CD14-positive monocyte (primary cell): ENCODE results near the gene SLC44A4. TPM values are rescaled to one million over a fixed set of nuclear protein-coding genes. Genes with fewer than 3 reads are reported as not detected.

Experiments used
- DNase-seq, 3 donors: peaks; one replicate each; pipeline ENCODE4 v3.0.0-alpha.2; 2011 to 2022
- H2AFZ ChIP-seq: 2 replicates; pipeline ENCODE4 v1.6.0; 2012; ENCODE audit warnings: mild to moderate bottlenecking, low read depth, low read length, inconsistent platforms; ENCODE audit not compliant: insufficient read depth, poor library complexity, severe bottlenecking
- H3K27ac ChIP-seq, 2 donors: 1 replicate in 1 of 2; 2 replicates in 1 of 2; pipeline ENCODE4 v1.5.1; 2012 to 2013; ENCODE audit warnings: low read length in 2 of 2, control low read depth in 1 of 2, inconsistent platforms in 1 of 2, low read depth in 1 of 2, mild to moderate bottlenecking in 1 of 2
- H3K27me3 ChIP-seq, 2 donors: one replicate each; pipeline versions ENCODE4 v1.6.0 to v1.6.1; 2011 to 2013; ENCODE audit warnings: low read length in 2 of 2; ENCODE audit not compliant: control insufficient read depth in 2 of 2, insufficient read depth in 2 of 2
- H3K36me3 ChIP-seq, 2 donors: replicated peaks in 1 of 2; 1 replicate in 1 of 2; 2 replicates in 1 of 2; pipeline versions ENCODE4 v1.5.1 to v1.6.1; 2012 to 2013; ENCODE audit warnings: low read length in 2 of 2, control low read depth in 1 of 2, inconsistent platforms in 1 of 2, mild to moderate bottlenecking in 1 of 2; ENCODE audit not compliant: insufficient read depth in 2 of 2, control insufficient read depth in 1 of 2
- H3K4me1 ChIP-seq, 2 donors: 1 replicate in 1 of 2; 2 replicates in 1 of 2; pipeline versions ENCODE4 v1.5.1 to v1.6.1; 2012 to 2013; ENCODE audit warnings: low read length in 2 of 2, control low read depth in 1 of 2, inconsistent platforms in 1 of 2, mild to moderate bottlenecking in 1 of 2, moderate library complexity in 1 of 2; ENCODE audit not compliant: insufficient read depth in 2 of 2, control insufficient read depth in 1 of 2
- H3K4me2 ChIP-seq: replicated peaks from 2 replicates; pipeline ENCODE3; 2012; ENCODE audit warnings: low read length, moderate library complexity, mild to moderate bottlenecking; ENCODE audit not compliant: poor library complexity, severe bottlenecking; ENCODE audit errors: extremely low read depth
- H3K4me3 ChIP-seq, 3 experiments: fragments of 200-600 bp in 1 of 3; sonication (generic) in 1 of 3; replicated peaks in 1 of 3; 1 replicate in 2 of 3; 2 replicates in 1 of 3; pipeline ENCODE4 v1.5.1; 2011 to 2013; ENCODE audit warnings: low read length in 3 of 3, mild to moderate bottlenecking in 3 of 3, control low read depth in 2 of 3, low read depth in 2 of 3, inconsistent platforms in 1 of 3, moderate library complexity in 1 of 3
- H3K79me2 ChIP-seq: 2 replicates; pipeline ENCODE4 v1.6.0; 2012; ENCODE audit warnings: mild to moderate bottlenecking, control low read depth, inconsistent platforms, low read length, moderate library complexity; ENCODE audit not compliant: insufficient read depth
- H3K9ac ChIP-seq: 2 replicates; pipeline ENCODE4 v1.6.0; 2017; ENCODE audit warnings: low read length, mild to moderate bottlenecking; ENCODE audit not compliant: insufficient read depth, poor library complexity, severe bottlenecking
- H3K9me3 ChIP-seq, 2 donors: replicated peaks in 1 of 2; 1 replicate in 1 of 2; 2 replicates in 1 of 2; pipeline versions ENCODE4 v1.5.1 to v1.6.1; 2012 to 2013; ENCODE audit warnings: low read length in 2 of 2, control low read depth in 1 of 2; ENCODE audit not compliant: control insufficient read depth in 1 of 2, insufficient read depth in 1 of 2
- H4K20me1 ChIP-seq: 2 replicates; pipeline ENCODE4 v1.6.0; 2012; ENCODE audit warnings: mild to moderate bottlenecking, low read length, control low read depth, moderate library complexity; ENCODE audit not compliant: insufficient read depth
- H3K27ac Mint-ChIP-seq, 7 donors: one replicate each; pipeline ENCODE4 v1.8.0; 2020; ENCODE audit warnings: mild to moderate bottlenecking in 7 of 7, mixed read lengths in 7 of 7, moderate library complexity in 6 of 7, inconsistent platforms in 2 of 7
- H3K27me3 Mint-ChIP-seq, 3 donors: one replicate each; pipeline ENCODE4 v1.8.0; 2021 to 2022; ENCODE audit warnings: low read depth in 3 of 3, mild to moderate bottlenecking in 3 of 3, mixed read lengths in 3 of 3, moderate library complexity in 3 of 3, inconsistent platforms in 1 of 3
- H3K36me3 Mint-ChIP-seq, 2 donors: one replicate each; pipeline ENCODE4 v1.8.0; 2020; ENCODE audit warnings: mixed read lengths in 2 of 2, inconsistent platforms in 1 of 2, mild to moderate bottlenecking in 1 of 2
- H3K4me1 Mint-ChIP-seq: one replicate; pipeline ENCODE4 v1.8.0; 2020; ENCODE audit warnings: mild to moderate bottlenecking, mixed read lengths
- H3K4me3 Mint-ChIP-seq, 2 donors: one replicate each; pipeline ENCODE4 v1.8.0; 2020; ENCODE audit warnings: mild to moderate bottlenecking in 2 of 2, mixed read lengths in 2 of 2, moderate library complexity in 1 of 2
- H3K9me3 Mint-ChIP-seq, 7 donors: one replicate each; pipeline ENCODE4 v1.8.0; 2020 to 2022; ENCODE audit warnings: mixed read lengths in 7 of 7, mild to moderate bottlenecking in 6 of 7, moderate library complexity in 6 of 7, inconsistent platforms in 2 of 7
- CTCF ChIP-seq: fragments of 200-600 bp; IDR thresholded peaks from one replicate; pipeline ENCODE4 v1.8.0; 2022; ENCODE audit warnings: antibody characterized with exemption, mild to moderate bottlenecking
- WGBS: methylation state at CpG from one replicate; pipeline ENCODE4 v1.1.5; 2013; ENCODE audit warnings: missing lambda C conversion rate; ENCODE audit not compliant: insufficient coverage; 5-methylcytosine and 5-hydroxymethylcytosine counted together
- intact Hi-C, 2 donors: fragments of 100-400 bp; cut with micrococcal nuclease; formaldehyde crosslinking; loops; one replicate each; pipeline versions ENCODE4 v1.15.0 to v1.15.1; 2023
- polyA plus RNA-seq, 3 donors: library from polyadenylated mRNA; depleted of rRNA in 1 of 3; unstranded in 2 of 3; stranded (reverse) in 1 of 3; fragments of 300-500 nt in 2 of 3; fragments of >200 nt in 1 of 3; fragmentation: Illumina TruSeq in 2 of 3; gene quantifications; 1 replicate in 2 of 3; 2 replicates in 1 of 3; pipeline ENCODE4 v1.2.3, GENCODE V29; 2012 to 2021

The SLC44A4 gene
- polyA plus RNA-seq, 3 donors: 0.09 TPM; not detected in 2

- Histone ChIP-seq H3K9me3 (no peaks in the 10 kb centered on the region), H3K27ac (no peak overlapping the region), H3K9ac (no peak overlapping the region), H3K4me3 (no peak overlapping the region), H3K4me1 (no peaks in the 10 kb centered on the region), H3K4me2 (no peak overlapping the region), H3K79me2 (no peaks in the 10 kb centered on the region), H2AFZ (no peak overlapping the region), H3K36me3 (peaks cover 60 to 68% of the 10 kb centered on the region in 2 donors), H3K27me3 (no peaks in the 10 kb centered on the region), H4K20me1 (no peaks in the 10 kb centered on the region)
- Mint-ChIP-seq H3K27me3 (peaks cover 0 to 2% (median 2%) of the 10 kb centered on the region in 3 donors), H3K4me1 (no peaks in the 10 kb centered on the region), H3K9me3 (peaks cover 0 to 1% (median 0%) of the 10 kb centered on the region in 7 donors), H3K4me3 (no peak overlapping the region), H3K27ac (peak overlapping the region in 3 of 7 donors; percentile 40 to 64 (median 61)), H3K36me3 (peaks cover 58 to 74% of the 10 kb centered on the region in 2 donors)
- DNase-seq: peak in 1 of 3 donors; percentile 1
- TF ChIP-seq CTCF: no peak
- intact Hi-C loops: no loop called here
- WGBS: 92% methylated on average over 6 of the region's 9 CpGs
Measured at GRCh38 chr6:31881136-31881859, 2.5 kb upstream of the SLC44A4 start.

- no peak overlapping the region for H3K27ac ChIP-seq
- peaks cover 53 to 67% of the 10 kb centered on the region in 2 donors for H3K36me3 Mint-ChIP-seq
- H3K4me3 ChIP-seq: no peak overlapping the region
- H3K27me3 ChIP-seq: no peaks in the 10 kb centered on the region
- TF ChIP-seq CTCF: no peak
- intact Hi-C loops: no loop called here
- WGBS: 97% methylated on average over 5 of the region's 10 CpGs
- peaks cover 55 to 61% of the 10 kb centered on the region in 2 donors for H3K36me3 ChIP-seq
- no peak overlapping the region for H3K9ac ChIP-seq
- H3K9me3 Mint-ChIP-seq: peaks cover 0 to 1% (median 0%) of the 10 kb centered on the region in 7 donors
- DNase-seq: no peak
- H3K27ac Mint-ChIP-seq: no peak overlapping the region
- H3K4me1 Mint-ChIP-seq: no peaks in the 10 kb centered on the region
- H4K20me1 ChIP-seq: no peaks in the 10 kb centered on the region
- H3K4me2 ChIP-seq: no peak overlapping the region
- H3K27me3 Mint-ChIP-seq: peaks cover 3 to 5% (median 3%) of the 10 kb centered on the region in 3 donors
- no peak overlapping the region for H3K4me3 Mint-ChIP-seq
- no peak overlapping the region for H2AFZ ChIP-seq
- no peaks in the 10 kb centered on the region for H3K4me1 ChIP-seq
- H3K9me3 ChIP-seq: no peaks in the 10 kb centered on the region
- no peaks in the 10 kb centered on the region for H3K79me2 ChIP-seq
Measured at GRCh38 chr6:31880616-31881015, 1.8 kb upstream of the SLC44A4 start.
